ENCODE results near the gene RSPH4A.

RSPH4A gene

DNA sequence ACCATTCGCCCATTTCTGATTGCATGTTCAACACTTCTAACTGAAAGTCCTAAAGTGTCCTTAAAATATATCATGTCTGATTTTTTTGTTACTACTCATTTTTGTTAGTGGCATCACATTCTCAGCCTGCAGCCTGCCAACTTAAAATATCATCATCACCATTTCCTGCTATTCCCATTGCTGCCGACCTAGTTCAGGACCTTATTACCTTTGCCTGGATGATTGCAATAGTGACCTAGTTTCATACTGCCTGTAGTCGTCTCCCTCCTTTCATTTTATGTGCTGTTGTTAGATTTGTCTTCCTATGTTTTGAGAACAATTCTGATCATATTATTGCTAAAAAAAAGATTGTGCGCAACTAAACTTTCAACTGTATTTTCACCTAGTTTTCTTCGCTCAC is 38.8 kb upstream of the RSPH4A start:
- Histone ChIP-seq H3K4me1 (ENCODE audit: control insufficient read depth in 2 of 2, insufficient read depth in 1 of 2, low read depth in 1 of 2, low read length in 2 of 2) (peaks cover 0 to 2% of the 10 kb centered on the region in 2 donors), H3K27me3 (ENCODE audit: control insufficient read depth in 3 of 3, insufficient read depth in 3 of 3, low read depth in 1 of 3, low read length in 3 of 3) (no peaks in the 10 kb centered on the region), H3K36me3 (replicated peaks in 1 of 2; ENCODE audit: control insufficient read depth in 2 of 2, insufficient read depth in 2 of 2, low read length in 2 of 2) (peaks cover 0 to 76% of the 10 kb centered on the region in 2 donors), H2BK15ac (ENCODE audit: low read length) (no peak overlapping the region), H4K8ac (ENCODE audit: low read depth, low read length) (no peak overlapping the region), H3K14ac (ENCODE audit: low read length) (no peak overlapping the region), H3K9me3 (replicated peaks in 1 of 2; ENCODE audit: control insufficient read depth in 2 of 2, insufficient read depth in 1 of 2, low read depth in 1 of 2, low read length in 2 of 2) (no peaks in the 10 kb centered on the region), H3K4me3 (ENCODE audit: low read length in 2 of 2) (no peak overlapping the region), H3K79me1 (ENCODE audit: low read depth, low read length) (no peaks in the 10 kb centered on the region), H4K91ac (ENCODE audit: low read depth, low read length, poor library complexity) (no peak overlapping the region), H3K27ac (replicated peaks; ENCODE audit: low read length) (no peak overlapping the region), H3K23ac (ENCODE audit: low read depth, low read length, poor library complexity) (no peak overlapping the region), H3K4ac (ENCODE audit: low read length) (no peak overlapping the region), H2AK5ac (ENCODE audit: low read depth, low read length) (no peak overlapping the region), H3K4me2 (ENCODE audit: insufficient read depth, low read length, poor library complexity, severe bottlenecking) (no peak overlapping the region), H2BK12ac (ENCODE audit: low read length) (no peak overlapping the region), H3K9ac (ENCODE audit: low read depth, low read length, poor library complexity) (no peak overlapping the region), H2BK5ac (ENCODE audit: low read length) (no peak overlapping the region), H2BK120ac (ENCODE audit: low read depth, low read length) (no peak overlapping the region), H3K18ac (ENCODE audit: low read length) (no peak overlapping the region), H2AFZ (ENCODE audit: low read length) (no peak overlapping the region)
- WGBS, 2 donors (ENCODE audit: extremely low coverage in 2 of 2, insufficient read length in 2 of 2, insufficient replicate concordance in 1 of 2): no CpG with 5 or more reads among the region's 5 CpGs
- no peak for DNase-seq (ENCODE audit: low spot score)

DNA sequence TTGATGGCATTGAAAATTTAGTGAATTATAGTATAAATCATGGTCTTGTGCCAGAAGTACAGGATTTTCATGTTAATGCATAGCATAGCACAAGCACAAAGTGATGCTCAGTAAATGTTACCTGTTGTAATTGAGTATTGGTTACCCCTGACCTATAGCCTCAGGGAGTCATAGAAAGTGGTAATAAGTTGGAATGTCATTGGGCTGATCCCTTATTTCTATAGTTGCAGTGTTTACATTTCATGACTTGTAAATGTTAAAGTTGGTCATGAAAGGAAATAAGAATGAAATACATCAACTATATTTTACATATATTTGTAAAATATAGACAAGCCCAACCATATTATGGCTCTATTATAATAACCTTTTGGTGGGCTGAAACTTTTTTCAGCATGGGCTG is 37.9 kb upstream of the RSPH4A start:
- H3K79me1 ChIP-seq (ENCODE audit: low read depth, low read length): no peaks in the 10 kb centered on the region
- no peak overlapping the region for H4K91ac ChIP-seq (ENCODE audit: low read depth, low read length, poor library complexity)
- no peak overlapping the region for H2BK120ac ChIP-seq (ENCODE audit: low read depth, low read length)
- H3K27ac ChIP-seq (replicated peaks; ENCODE audit: low read length): no peak overlapping the region
- no peak overlapping the region for H3K14ac ChIP-seq (ENCODE audit: low read length)
- no peak overlapping the region for H4K8ac ChIP-seq (ENCODE audit: low read depth, low read length)
- no peak overlapping the region for H3K4me3 ChIP-seq (ENCODE audit: low read length in 2 of 2)
- no peaks in the 10 kb centered on the region for H3K4me1 ChIP-seq (ENCODE audit: control insufficient read depth in 2 of 2, insufficient read depth in 1 of 2, low read depth in 1 of 2, low read length in 2 of 2)
- H3K9me3 ChIP-seq (replicated peaks in 1 of 2; ENCODE audit: control insufficient read depth in 2 of 2, insufficient read depth in 1 of 2, low read depth in 1 of 2, low read length in 2 of 2): no peaks in the 10 kb centered on the region
- no peak overlapping the region for H2BK15ac ChIP-seq (ENCODE audit: low read length)
- DNase-seq (ENCODE audit: low spot score): no peak
- H3K23ac ChIP-seq (ENCODE audit: low read depth, low read length, poor library complexity): no peak overlapping the region
- no peak overlapping the region for H2BK5ac ChIP-seq (ENCODE audit: low read length)
- no peak overlapping the region for H3K9ac ChIP-seq (ENCODE audit: low read depth, low read length, poor library complexity)
- H2AK5ac ChIP-seq (ENCODE audit: low read depth, low read length): no peak overlapping the region
- H2AFZ ChIP-seq (ENCODE audit: low read length): no peak overlapping the region
- no peak overlapping the region for H3K4me2 ChIP-seq (ENCODE audit: insufficient read depth, low read length, poor library complexity, severe bottlenecking)
- no peak overlapping the region for H3K18ac ChIP-seq (ENCODE audit: low read length)
- H2BK12ac ChIP-seq (ENCODE audit: low read length): no peak overlapping the region
- H3K4ac ChIP-seq (ENCODE audit: low read length): no peak overlapping the region
- H3K27me3 ChIP-seq (ENCODE audit: control insufficient read depth in 3 of 3, insufficient read depth in 3 of 3, low read depth in 1 of 3, low read length in 3 of 3): no peaks in the 10 kb centered on the region
- peaks cover 0 to 84% of the 10 kb centered on the region in 2 donors for H3K36me3 ChIP-seq (replicated peaks in 1 of 2; ENCODE audit: control insufficient read depth in 2 of 2, insufficient read depth in 2 of 2, low read length in 2 of 2)

DNA sequence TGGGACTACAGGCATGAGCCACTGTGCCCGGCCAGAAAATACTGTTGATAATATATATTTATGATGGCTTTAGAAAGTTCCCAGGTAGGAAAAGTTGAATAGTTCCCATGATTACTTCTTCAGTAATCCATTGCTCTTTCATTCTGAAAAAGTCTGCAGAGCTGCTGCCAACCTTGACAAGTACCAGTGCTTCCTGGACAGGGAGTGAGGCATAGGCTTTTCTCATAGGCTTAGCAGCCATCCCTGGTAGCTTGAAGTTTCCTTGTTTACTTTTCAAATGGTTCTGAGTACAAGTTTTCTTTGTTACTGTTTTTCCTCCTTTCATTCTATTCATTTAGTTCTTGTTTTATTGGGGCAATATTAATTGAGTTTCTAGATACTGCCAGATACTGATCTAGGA is 37.1 kb upstream of the RSPH4A start:
- no CpG with 5 or more reads among the region's 1 CpG for WGBS, 2 donors (ENCODE audit: extremely low coverage in 2 of 2, insufficient read length in 2 of 2, insufficient replicate concordance in 1 of 2)
- Histone ChIP-seq H3K4me3 (ENCODE audit: low read length in 2 of 2) (no peak overlapping the region), H3K27me3 (ENCODE audit: control insufficient read depth in 3 of 3, insufficient read depth in 3 of 3, low read depth in 1 of 3, low read length in 3 of 3) (no peaks in the 10 kb centered on the region), H2BK12ac (ENCODE audit: low read length) (no peak overlapping the region), H4K8ac (ENCODE audit: low read depth, low read length) (no peak overlapping the region), H2BK5ac (ENCODE audit: low read length) (no peak overlapping the region), H3K4me2 (ENCODE audit: insufficient read depth, low read length, poor library complexity, severe bottlenecking) (no peak overlapping the region), H2BK15ac (ENCODE audit: low read length) (no peak overlapping the region), H3K9ac (ENCODE audit: low read depth, low read length, poor library complexity) (no peak overlapping the region), H3K27ac (replicated peaks; ENCODE audit: low read length) (no peak overlapping the region), H2AK5ac (ENCODE audit: low read depth, low read length) (no peak overlapping the region), H3K36me3 (replicated peaks in 1 of 2; ENCODE audit: control insufficient read depth in 2 of 2, insufficient read depth in 2 of 2, low read length in 2 of 2) (peaks cover 0 to 86% of the 10 kb centered on the region in 2 donors), H2AFZ (ENCODE audit: low read length) (no peak overlapping the region), H3K79me1 (ENCODE audit: low read depth, low read length) (no peaks in the 10 kb centered on the region), H3K4ac (ENCODE audit: low read length) (no peak overlapping the region), H3K18ac (ENCODE audit: low read length) (no peak overlapping the region), H4K91ac (ENCODE audit: low read depth, low read length, poor library complexity) (no peak overlapping the region), H3K14ac (ENCODE audit: low read length) (no peak overlapping the region), H3K23ac (ENCODE audit: low read depth, low read length, poor library complexity) (no peak overlapping the region), H3K4me1 (ENCODE audit: control insufficient read depth in 2 of 2, insufficient read depth in 1 of 2, low read depth in 1 of 2, low read length in 2 of 2) (no peaks in the 10 kb centered on the region), H2BK120ac (ENCODE audit: low read depth, low read length) (no peak overlapping the region), H3K9me3 (replicated peaks in 1 of 2; ENCODE audit: control insufficient read depth in 2 of 2, insufficient read depth in 1 of 2, low read depth in 1 of 2, low read length in 2 of 2) (no peaks in the 10 kb centered on the region)
- DNase-seq (ENCODE audit: low spot score): no peak

DNA sequence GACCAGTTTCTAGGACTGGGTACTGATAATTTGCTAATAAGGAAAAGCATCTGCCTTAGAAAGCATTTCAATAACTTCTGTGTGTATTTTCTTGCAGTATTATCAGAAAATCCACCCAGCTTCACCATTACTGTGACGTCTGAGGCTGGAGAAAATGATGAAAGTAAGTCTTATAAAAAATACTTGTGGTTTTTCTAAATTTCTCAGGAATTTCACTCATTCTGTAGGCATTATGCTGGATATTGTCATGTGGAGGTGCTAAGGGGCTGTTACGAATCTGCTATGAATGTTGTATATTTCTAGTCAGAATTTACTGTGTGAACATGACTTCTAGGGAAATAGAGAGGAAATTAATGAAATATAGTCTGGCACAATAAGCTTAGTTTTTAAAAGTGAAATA is 36.1 kb upstream of the RSPH4A start:
- H2BK120ac ChIP-seq (ENCODE audit: low read depth, low read length): no peak overlapping the region
- no peaks in the 10 kb centered on the region for H3K27me3 ChIP-seq (ENCODE audit: control insufficient read depth in 3 of 3, insufficient read depth in 3 of 3, low read depth in 1 of 3, low read length in 3 of 3)
- no peak overlapping the region for H4K91ac ChIP-seq (ENCODE audit: low read depth, low read length, poor library complexity)
- H3K79me1 ChIP-seq (ENCODE audit: low read depth, low read length): no peaks in the 10 kb centered on the region
- WGBS, 2 donors (ENCODE audit: extremely low coverage in 2 of 2, insufficient read length in 2 of 2, insufficient replicate concordance in 1 of 2): no CpG with 5 or more reads among the region's 2 CpGs
- no peak overlapping the region for H3K4ac ChIP-seq (ENCODE audit: low read length)
- no peak overlapping the region for H2AK5ac ChIP-seq (ENCODE audit: low read depth, low read length)
- H2BK15ac ChIP-seq (ENCODE audit: low read length): no peak overlapping the region
- H3K4me1 ChIP-seq (ENCODE audit: control insufficient read depth in 2 of 2, insufficient read depth in 1 of 2, low read depth in 1 of 2, low read length in 2 of 2): no peaks in the 10 kb centered on the region
- H2BK5ac ChIP-seq (ENCODE audit: low read length): no peak overlapping the region
- H3K4me3 ChIP-seq (ENCODE audit: low read length in 2 of 2): no peak overlapping the region
- H3K36me3 ChIP-seq (replicated peaks in 1 of 2; ENCODE audit: control insufficient read depth in 2 of 2, insufficient read depth in 2 of 2, low read length in 2 of 2): peaks cover 0 to 87% of the 10 kb centered on the region in 2 donors
- H3K23ac ChIP-seq (ENCODE audit: low read depth, low read length, poor library complexity): no peak overlapping the region
- no peak overlapping the region for H3K4me2 ChIP-seq (ENCODE audit: insufficient read depth, low read length, poor library complexity, severe bottlenecking)
- no peak overlapping the region for H3K18ac ChIP-seq (ENCODE audit: low read length)
- H4K8ac ChIP-seq (ENCODE audit: low read depth, low read length): no peak overlapping the region
- H3K27ac ChIP-seq (replicated peaks; ENCODE audit: low read length): no peak overlapping the region
- no peak overlapping the region for H2AFZ ChIP-seq (ENCODE audit: low read length)
- no peaks in the 10 kb centered on the region for H3K9me3 ChIP-seq (replicated peaks in 1 of 2; ENCODE audit: control insufficient read depth in 2 of 2, insufficient read depth in 1 of 2, low read depth in 1 of 2, low read length in 2 of 2)
- H3K14ac ChIP-seq (ENCODE audit: low read length): no peak overlapping the region
- no peak for DNase-seq (ENCODE audit: low spot score)
- H3K9ac ChIP-seq (ENCODE audit: low read depth, low read length, poor library complexity): no peak overlapping the region
- H2BK12ac ChIP-seq (ENCODE audit: low read length): no peak overlapping the region
